IMR-90 (cell line): ENCODE data around the gene CUBN. TPM values are rescaled to one million over a fixed set of nuclear protein-coding genes. Genes with fewer than 3 reads are reported as not detected.

Experiments
- ATAC-seq: fragments of 200-7000 bp; cut with Tn5 transposase; 2 replicates; pipeline ENCODE4 v1.9.1; 2020; ENCODE audit warnings: low read depth, mild to moderate bottlenecking, moderate library complexity
- BruUV-seq: library from RNA; stranded (reverse); fragments of 400-500 nt; replicated peaks from 2 replicates; lab custom pipeline; 2021; lab: Mats Ljungman, UMichigan
- CTCF ChIA-PET: fragments of 300-600 bp; formaldehyde crosslinking; extraction: SDS; loops from one replicate; lab custom pipeline; 2021; ENCODE audit warnings: antibody characterized with exemption; lab: Yijun Ruan, JAX
- POLR2A ChIA-PET: fragments of 300-600 bp; sonication (Branson Sonifier 250); formaldehyde crosslinking; loops from one replicate; lab custom pipeline; 2022; ENCODE audit warnings: antibody characterized with exemption; ENCODE audit not compliant: unreplicated experiment; lab: Charles Lee
- DNase-seq: peaks from one replicate; pipeline ENCODE4 v3.0.0; 2013
- H2AFZ ChIP-seq: replicated peaks from 2 replicates; pipeline ENCODE3; 2013; ENCODE audit warnings: low read length, mild to moderate bottlenecking; ENCODE audit not compliant: poor library complexity
- H2AK5ac ChIP-seq: 2 replicates; pipeline ENCODE4 v1.6.1; 2013; ENCODE audit warnings: low read depth, low read length, inconsistent platforms
- H2AK9ac ChIP-seq: replicated peaks from 2 replicates; pipeline ENCODE3; 2013; ENCODE audit warnings: mild to moderate bottlenecking, low read depth, low read length, moderate library complexity; ENCODE audit not compliant: poor library complexity
- H2BK120ac ChIP-seq: 2 replicates; pipeline ENCODE4 v1.6.1; 2013; ENCODE audit warnings: low read depth, low read length, inconsistent platforms
- H2BK15ac ChIP-seq: 3 replicates; pipeline ENCODE4 v1.6.1; 2013; ENCODE audit warnings: low read depth, low read length, inconsistent platforms
- H2BK20ac ChIP-seq: 2 replicates; pipeline ENCODE4 v1.6.1; 2013; ENCODE audit warnings: low read depth, mild to moderate bottlenecking, inconsistent platforms, low read length, moderate library complexity
- H2BK5ac ChIP-seq: 2 replicates; pipeline ENCODE4 v1.6.1; 2013; ENCODE audit warnings: mild to moderate bottlenecking, low read depth, low read length, inconsistent platforms; ENCODE audit not compliant: poor library complexity, severe bottlenecking
- H3K14ac ChIP-seq: replicated peaks from 2 replicates; pipeline ENCODE4 v1.6.1; 2013; ENCODE audit warnings: low read depth, low read length, inconsistent platforms
- H3K18ac ChIP-seq: 2 replicates; pipeline ENCODE4 v1.6.1; 2013; ENCODE audit warnings: low read depth, low read length, control low read depth
- H3K23ac ChIP-seq: 2 replicates; pipeline ENCODE4 v1.6.1; 2013; ENCODE audit warnings: low read depth, low read length, inconsistent platforms
- H3K27ac ChIP-seq: 2 replicates; pipeline ENCODE4 v1.5.1; 2013; ENCODE audit warnings: mild to moderate bottlenecking, control low read depth, low read length; ENCODE audit not compliant: insufficient read depth
- H3K27me3 ChIP-seq: 2 replicates; pipeline ENCODE4 v1.6.1; 2013; ENCODE audit warnings: low read length; ENCODE audit not compliant: control insufficient read depth, insufficient read depth
- H3K36me3 ChIP-seq: 2 replicates; pipeline ENCODE4 v1.6.1; 2013; ENCODE audit warnings: low read length, mixed read lengths; ENCODE audit not compliant: control insufficient read depth, insufficient read depth
- H3K4ac ChIP-seq: 2 replicates; pipeline ENCODE4 v1.6.1; 2013; ENCODE audit warnings: low read depth, low read length, inconsistent platforms
- H3K4me1 ChIP-seq: 2 replicates; pipeline ENCODE4 v1.6.1; 2013; ENCODE audit warnings: low read length, mixed read lengths; ENCODE audit not compliant: control insufficient read depth, insufficient read depth
- H3K4me2 ChIP-seq: 2 replicates; pipeline ENCODE4 v1.6.1; 2013; ENCODE audit warnings: low read depth, mild to moderate bottlenecking, control low read depth, low read length, moderate library complexity
- H3K4me3 ChIP-seq: 2 replicates; pipeline ENCODE4 v1.5.1; 2013; ENCODE audit warnings: low read depth, mild to moderate bottlenecking, control low read depth, low read length, moderate library complexity; ENCODE audit not compliant: insufficient read depth
- H3K56ac ChIP-seq: 2 replicates; pipeline ENCODE4 v1.6.1; 2013; ENCODE audit warnings: low read length, inconsistent platforms; ENCODE audit not compliant: insufficient read depth; ENCODE audit errors: extremely low read depth
- H3K79me1 ChIP-seq, 2 experiments: 2 replicates each; pipeline ENCODE4 v1.6.1; 2013; ENCODE audit warnings: low read length in 2 of 2, inconsistent platforms in 1 of 2, low read depth in 1 of 2
- H3K9ac ChIP-seq: 2 replicates; pipeline ENCODE4 v1.6.1; 2013; ENCODE audit warnings: low read depth, low read length, control low read depth
- H3K9me1 ChIP-seq: 2 replicates; pipeline ENCODE4 v1.6.1; 2013; ENCODE audit warnings: low read length, inconsistent platforms; ENCODE audit not compliant: insufficient read depth
- H3K9me3 ChIP-seq: 2 replicates; pipeline ENCODE4 v1.6.1; 2013; ENCODE audit warnings: low read length; ENCODE audit not compliant: control insufficient read depth, insufficient read depth
- H4K20me1 ChIP-seq: 2 replicates; pipeline ENCODE4 v1.6.1; 2013; ENCODE audit warnings: low read length, inconsistent platforms; ENCODE audit not compliant: insufficient read depth
- H4K5ac ChIP-seq: 2 replicates; pipeline ENCODE4 v1.6.1; 2013; ENCODE audit warnings: mild to moderate bottlenecking, low read depth, low read length, control low read depth
- H4K8ac ChIP-seq, 2 experiments: 2 replicates each; pipeline ENCODE4 v1.6.1; 2013; ENCODE audit warnings: low read depth in 2 of 2, low read length in 2 of 2, control low read depth in 1 of 2, inconsistent platforms in 1 of 2
- H4K91ac ChIP-seq: 2 replicates; pipeline ENCODE4 v1.6.1; 2013; ENCODE audit warnings: low read depth, low read length, inconsistent platforms; ENCODE audit not compliant: insufficient read depth
- BHLHE40 ChIP-seq: fragments of 150-350 bp; IDR thresholded peaks from 2 replicates; pipeline ENCODE4 v1.6.1; 2016; ENCODE audit warnings: mild to moderate bottlenecking, low read depth, low read length
- CEBPB ChIP-seq: IDR thresholded peaks from 2 replicates; pipeline ENCODE4 v1.6.1; 2012; ENCODE audit warnings: low read depth, low read length, improper control_type of control experiment
- MAZ ChIP-seq: IDR thresholded peaks from 2 replicates; pipeline ENCODE4 v1.6.1; 2012; ENCODE audit warnings: low read depth, mild to moderate bottlenecking, low read length, improper control_type of control experiment, moderate library complexity, borderline replicate concordance
- NFE2L2 ChIP-seq: fragments of 150-350 bp; IDR thresholded peaks from 2 replicates; pipeline ENCODE4 v1.6.1; 2016; ENCODE audit warnings: low read depth, mild to moderate bottlenecking, low read length
- RCOR1 ChIP-seq: IDR thresholded peaks from 2 replicates; pipeline ENCODE4 v1.6.1; 2012; ENCODE audit warnings: mild to moderate bottlenecking, low read length, improper control_type of control experiment; ENCODE audit not compliant: insufficient replicate concordance
- RFX5 ChIP-seq: IDR thresholded peaks from 2 replicates; pipeline ENCODE4 v1.8.0; 2012; ENCODE audit warnings: low read depth, mild to moderate bottlenecking, low read length, moderate library complexity
- SMC3 ChIP-seq: fragments of 150-350 bp; IDR thresholded peaks from 2 replicates; pipeline ENCODE4 v1.6.1; 2016; ENCODE audit warnings: low read depth, mild to moderate bottlenecking, antibody characterized with exemption, low read length, moderate library complexity
- WGBS, 2 experiments: methylation state at CpG; one replicate each; pipeline versions ENCODE4 v1.1.5 to v1.1.7; 2013; ENCODE audit warnings: missing lambda C conversion rate in 2 of 2; ENCODE audit not compliant: insufficient read length in 1 of 2; ENCODE audit errors: extremely low coverage in 2 of 2; 5-methylcytosine and 5-hydroxymethylcytosine counted together
- dilution Hi-C: fragments of 300-500 bp; cut with HindIII; formaldehyde crosslinking; loops from one replicate; pipeline ENCODE4 v1.14.3; 2018; ENCODE audit warnings: low sequenced_read_pairs; ENCODE audit not compliant: unreplicated experiment
- in situ Hi-C: fragments of 300-500 bp; cut with MboI; formaldehyde crosslinking; loops from 3 replicates; pipeline ENCODE4 v1.14.3; 2019; ENCODE audit warnings: low sequenced_read_pairs, inconsistent platforms, mixed read lengths
- intact Hi-C: fragments of 100-400 bp; cut with micrococcal nuclease; formaldehyde crosslinking; loops from 2 replicates; pipeline ENCODE4 v1.10.0; 2022
- polyA plus RNA-seq, 3 experiments: library from polyadenylated mRNA; depleted of rRNA; stranded (reverse); fragments of >200 nt; gene quantifications; 2 replicates each; pipeline ENCODE4 v1.2.3, GENCODE V29; 2012; ENCODE audit warnings: low replicate concordance in 1 of 3
- total RNA-seq: library from RNA; depleted of rRNA; stranded (reverse); fragments of >200 nt; gene quantifications from 2 replicates; pipeline ENCODE4 v1.2.3, GENCODE V29; 2012

The CUBN gene
- total and polyA plus RNA-seq, 2 of the 4 experiments (the other 2 are of a cell fraction) = 0.19 to 0.54 TPM

DNA sequence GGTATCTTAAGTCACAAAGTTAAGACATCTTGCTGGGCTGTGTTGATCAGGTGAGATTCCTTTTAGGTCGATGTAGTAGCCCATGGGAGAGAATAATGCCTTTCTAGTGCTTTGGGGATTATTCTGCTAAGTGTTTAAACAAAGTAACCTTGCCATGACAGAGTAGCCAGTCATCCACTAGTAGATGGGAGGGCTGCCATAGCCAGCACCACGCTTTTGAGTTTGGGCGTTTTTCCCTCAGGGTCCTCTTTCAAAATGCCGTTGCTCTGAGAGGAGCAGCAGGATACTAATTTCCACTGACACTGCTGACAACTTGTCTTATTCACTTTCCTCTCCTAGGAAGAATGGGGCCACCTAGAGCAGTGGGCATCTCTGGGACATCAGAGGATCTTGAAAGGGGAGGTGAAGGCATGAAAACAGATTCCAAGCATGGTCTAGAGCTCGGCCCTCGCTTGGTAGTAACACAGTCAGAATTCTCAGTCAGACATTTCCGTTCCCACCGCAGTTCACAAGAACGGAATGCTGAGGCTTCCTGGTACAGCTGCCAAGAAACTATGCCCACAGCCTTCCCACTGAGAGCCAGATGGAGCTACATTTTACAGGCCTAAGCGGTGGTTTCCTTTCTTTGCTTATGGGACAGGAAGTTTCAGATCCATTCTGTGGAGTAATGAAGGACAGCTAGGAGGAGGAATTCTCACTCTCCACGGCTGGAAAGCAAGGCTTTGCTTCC, 297.1 kb downstream of the CUBN start:
- intact Hi-C loops = no loop called here
- ChIA-PET CTCF (no interaction called here), POLR2A (no interaction called here)
- no peak overlapping the region for H2AK9ac ChIP-seq
- no peaks in the 10 kb centered on the region for H3K9me3 ChIP-seq
- peak; percentile 90 for DNase-seq
- H3K27me3 ChIP-seq = no peaks in the 10 kb centered on the region
- no peak overlapping the region for H3K4me3 ChIP-seq
- peak overlapping the region; percentile 30; the same call in 1 of the 2 replicates for H3K27ac ChIP-seq
- TF ChIP-seq MAZ = no peak
- TF ChIP-seq NFE2L2 = no peak
- no peak for TF ChIP-seq RFX5
- no peak for TF ChIP-seq BHLHE40
- TF ChIP-seq CEBPB = no peak
- no peak for TF ChIP-seq RCOR1
- TF ChIP-seq SMC3 = no peak
- peak overlapping the region; percentile 44 for H3K4ac ChIP-seq
- no peaks in the 10 kb centered on the region for H4K20me1 ChIP-seq
- in situ Hi-C loops = loop anchor here (25.0 kb wide), 2 partner anchors 780 to 1405 kb away; partner anchors contain the start of gene HACD1
- H3K79me1 ChIP-seq = no peaks in the 10 kb centered on the region
- peak overlapping the region; percentile 65 for H2BK5ac ChIP-seq
- H3K36me3 ChIP-seq = no peaks in the 10 kb centered on the region
- peaks cover 2% of the 10 kb centered on the region; the same call in 1 of the 2 replicates for H3K4me1 ChIP-seq
- no peak overlapping the region for H3K9ac ChIP-seq
- peak overlapping the region; percentile 85 for H2AFZ ChIP-seq
- peak overlapping the region; percentile 3 to 69; a peak in 2 of 4 replicates for H4K8ac ChIP-seq
- no peak overlapping the region; the same call in 1 of the 2 replicates for H2AK5ac ChIP-seq
- H3K18ac ChIP-seq = peak overlapping the region; percentile 24; the same call in 1 of the 2 replicates
- no TSS peak for BruUV-seq
- H2BK120ac ChIP-seq = peak overlapping the region; percentile 81
- WGBS, 2 experiments = 48% methylated on average over 6 of the region's 11 CpGs; no CpG with 5 or more reads in 1 of the 2 experiments
- H2BK20ac ChIP-seq = peak overlapping the region; percentile 73
- peaks cover 11% of the 10 kb centered on the region; the same call in 1 of the 2 replicates for H3K9me1 ChIP-seq
- peak overlapping the region; percentile 79; the same call in 1 of the 3 replicates for H2BK15ac ChIP-seq
- dilution Hi-C loops = no loop called here
- 0 out of 2 replicates have a peak overlapping the region, but pooled peaks have one; percentile 45 for H3K56ac ChIP-seq
- H3K14ac ChIP-seq = peak overlapping the region; percentile 69
- peak overlapping the region; percentile 62; the same call in 1 of the 2 replicates for H4K91ac ChIP-seq
- H3K4me2 ChIP-seq = peak overlapping the region; percentile 40; the same call in 1 of the 2 replicates
- peak; percentile 55 for ATAC-seq
- H4K5ac ChIP-seq = peak overlapping the region; percentile 33; the same call in 1 of the 2 replicates
- H3K23ac ChIP-seq = peak overlapping the region; percentile 44
